GM04504 (cell line): ENCODE data around the gene RTTN.
"Not testable (repeated sequence)": the region's sequence is repeated elsewhere in the genome, so short reads cannot be mapped to it uniquely, and the experiment has no call there.

ENCODE experiments used
- DNase-seq: peaks from one replicate; pipeline ENCODE4 v3.0.0-alpha.2; 2012; ENCODE audit warnings: low read depth

Gene RTTN

GRCh38 chr18:70154591-70155194 is 50.8 kb downstream of the RTTN start:
- peak; percentile 70 for DNase-seq

- no peak for DNase-seq
These were observed 53.9 kb downstream of the RTTN start for GRCh38 chr18:70151614-70152013.

GRCh38 chr18:70149616-70150301 is 55.7 kb downstream of the RTTN start:
- no peak for DNase-seq

GRCh38 chr18:70149156-70149555 is 56.3 kb downstream of the RTTN start:
- no peak for DNase-seq

- no peak for DNase-seq
These were observed 57.2 kb downstream of the RTTN start for GRCh38 chr18:70148039-70148938.

GRCh38 chr18:70146174-70146573 is 59.3 kb downstream of the RTTN start:
- no peak for DNase-seq

GRCh38 chr18:70142001-70142400 is 63.5 kb downstream of the RTTN start:
- no peak for DNase-seq

DNA sequence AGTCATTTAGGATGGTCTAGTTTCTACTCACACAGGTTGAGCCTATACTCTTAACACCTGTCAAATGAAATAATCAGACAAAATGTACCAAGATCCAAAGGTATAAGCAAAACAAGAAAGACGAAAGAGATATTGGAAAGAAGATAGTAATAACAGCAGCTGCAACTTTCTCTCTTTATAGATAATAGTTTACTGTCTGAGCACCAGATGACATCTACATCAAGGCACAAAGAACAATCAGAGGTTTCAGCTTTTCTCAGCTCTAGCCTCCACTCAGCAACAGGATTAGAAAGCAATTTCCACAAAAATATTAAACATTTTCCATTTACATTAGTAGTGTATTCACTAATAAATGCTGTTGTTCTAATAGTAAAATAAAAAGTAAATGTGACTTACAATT is 66.3 kb downstream of the RTTN start:
- DNase-seq, result no peak

DNA sequence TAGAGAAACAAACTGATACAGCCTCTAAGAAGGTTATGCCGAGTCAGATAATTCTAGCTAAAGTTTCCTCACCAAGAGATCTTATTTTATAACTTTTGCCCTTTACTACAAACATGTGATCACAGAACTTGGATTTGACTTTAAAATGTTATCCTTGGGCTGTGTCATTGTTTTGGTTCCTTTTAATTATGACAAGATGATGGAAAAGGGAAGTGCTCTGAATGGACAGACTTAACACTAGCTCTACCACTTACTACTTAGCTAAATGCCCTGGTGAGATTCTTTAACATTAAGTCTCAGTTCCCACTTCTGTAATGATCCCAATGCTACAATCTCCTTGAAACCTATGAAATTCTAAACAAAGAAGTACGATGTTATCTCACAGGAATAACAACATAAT is 69.9 kb downstream of the RTTN start:
- DNase-seq, result no peak

DNA sequence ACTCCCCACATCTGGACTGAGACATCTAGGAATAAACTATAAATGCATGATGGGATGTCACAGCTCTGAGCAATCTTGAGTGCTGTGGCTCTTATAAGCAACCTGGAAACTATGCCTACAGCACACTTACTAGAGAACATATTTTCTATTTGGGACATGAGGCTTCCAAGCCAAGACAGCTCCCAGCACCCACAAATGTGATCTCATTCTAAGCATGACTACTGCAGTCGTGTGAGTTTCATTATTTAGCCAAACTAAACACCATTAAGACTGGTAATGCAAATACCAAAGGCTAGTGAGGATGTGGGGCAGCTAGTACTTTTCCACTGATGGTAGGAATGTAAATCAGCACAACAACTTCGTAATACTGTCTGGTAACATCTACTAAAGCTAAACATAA is 72.5 kb downstream of the RTTN start:
- DNase-seq, result peak; percentile 85

DNA sequence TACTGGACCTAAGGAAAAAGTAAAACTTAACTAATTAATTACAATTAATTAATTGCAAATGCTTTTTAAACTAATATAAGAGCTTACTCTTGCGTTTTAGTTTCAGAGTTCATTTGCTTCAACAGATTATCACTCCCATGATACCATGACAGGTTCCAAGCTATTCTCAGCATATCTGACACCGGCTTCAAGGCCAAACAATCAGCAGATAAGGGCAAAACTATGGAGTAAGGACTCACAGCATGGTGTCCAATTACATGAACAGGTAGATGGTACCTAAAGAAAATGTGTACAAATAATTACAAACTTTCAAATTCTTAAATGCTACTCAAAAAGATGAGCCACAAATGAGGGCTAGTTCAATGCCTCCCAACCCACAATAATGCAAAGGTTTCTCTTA is 77.2 kb downstream of the RTTN start:
- no peak for DNase-seq

GRCh38 chr18:70127359-70127758 is 78.1 kb downstream of the RTTN start:
- DNase-seq, result no peak

GRCh38 chr18:70126832-70127231 is 78.7 kb downstream of the RTTN start:
- DNase-seq, result no peak

DNA sequence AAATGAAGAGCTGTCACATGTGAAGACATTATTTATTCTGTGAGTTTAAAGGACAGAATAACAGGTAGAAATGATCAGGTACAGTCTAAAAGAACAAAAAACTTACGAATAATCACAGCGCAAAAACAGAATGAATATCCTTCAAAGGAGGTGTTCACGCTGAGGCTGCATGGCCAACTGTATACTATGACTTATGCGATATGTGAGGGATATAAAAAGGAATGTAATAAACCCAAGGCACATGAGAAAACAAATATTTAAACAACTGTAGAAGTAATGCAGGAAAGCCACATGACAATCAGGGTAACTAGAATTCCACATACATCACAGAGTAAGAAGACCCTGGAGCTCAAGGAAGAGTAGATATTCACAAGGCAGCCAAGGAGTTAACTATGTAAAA is 81.3 kb downstream of the RTTN start:
- no peak for DNase-seq

DNA sequence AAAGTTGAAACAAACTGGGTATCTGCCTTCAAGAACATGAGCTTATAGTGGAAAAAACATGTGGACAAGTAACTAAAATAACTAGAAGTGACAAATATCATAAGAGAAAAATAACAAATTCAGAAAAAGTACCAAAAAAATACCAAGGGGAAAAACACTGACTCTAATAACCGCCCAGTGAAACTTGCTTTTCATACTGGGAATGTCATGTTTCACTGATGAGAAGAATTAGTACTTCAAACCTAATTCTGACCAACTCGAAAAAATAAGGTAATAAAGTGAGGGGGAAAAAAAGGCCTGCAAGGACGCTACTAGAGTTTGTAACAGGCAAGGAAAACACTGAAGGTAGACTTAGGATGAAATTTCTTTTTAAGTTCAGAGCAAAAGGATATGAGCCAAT is 83.6 kb downstream of the RTTN start:
- no peak for DNase-seq

DNA sequence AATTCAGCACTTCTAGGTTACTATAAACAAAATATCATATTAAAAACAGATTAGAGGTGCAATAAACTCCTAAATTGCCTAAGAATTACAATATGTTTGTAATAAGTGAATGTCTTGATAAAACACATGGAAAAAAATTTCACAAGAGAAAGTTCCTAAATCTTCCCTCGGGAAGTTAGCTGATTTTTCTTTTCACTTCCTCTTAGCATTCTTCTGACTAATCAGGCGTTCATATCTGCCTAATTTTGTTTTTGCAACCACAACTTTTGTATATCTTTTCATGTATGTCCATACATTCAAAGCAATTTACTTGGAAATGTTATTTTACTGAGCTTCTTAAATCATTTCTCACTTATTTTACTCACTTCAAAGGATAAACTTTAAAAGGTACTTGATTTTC is 88.5 kb downstream of the RTTN start:
- no peak for DNase-seq

DNA sequence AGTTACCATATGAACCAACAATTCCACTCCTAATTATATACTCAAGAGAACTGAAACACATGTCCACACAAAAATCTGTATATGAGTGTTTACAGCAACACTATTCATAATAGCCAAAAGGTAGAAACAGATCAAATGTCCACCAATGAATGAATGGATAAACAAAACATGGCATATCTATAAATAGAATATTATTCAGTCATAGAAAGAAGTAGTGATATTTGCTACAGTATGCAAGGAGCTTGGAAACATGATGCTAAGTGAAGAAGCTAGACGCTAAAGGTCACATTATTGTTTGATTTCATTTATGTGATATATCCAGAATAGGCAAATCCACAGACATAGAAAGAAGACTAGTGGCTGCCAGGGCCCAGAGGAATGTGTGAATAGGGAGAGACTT is 92.0 kb downstream of the RTTN start:
- DNase-seq, result no peak

DNA sequence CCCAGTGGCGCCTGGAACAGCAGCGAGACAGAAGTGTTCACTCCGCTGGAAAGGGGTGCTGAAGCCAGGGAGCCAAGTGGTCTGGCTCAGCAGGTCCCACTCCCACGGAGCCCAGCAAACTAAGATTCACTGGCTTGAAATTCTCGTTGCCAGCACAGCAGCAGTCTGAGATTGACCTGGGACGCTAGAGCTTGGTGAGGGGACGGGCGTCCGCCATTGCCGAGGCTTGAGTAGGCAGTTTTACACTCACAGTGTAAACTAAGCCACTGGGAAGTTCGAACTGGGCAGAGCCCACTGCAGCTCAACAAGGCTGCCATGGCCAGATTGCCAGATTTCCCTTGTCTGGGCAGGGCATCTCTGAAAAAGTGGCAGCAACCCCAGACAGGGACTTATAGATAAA is 94.8 kb downstream of the RTTN start:
- no peak for DNase-seq

DNA sequence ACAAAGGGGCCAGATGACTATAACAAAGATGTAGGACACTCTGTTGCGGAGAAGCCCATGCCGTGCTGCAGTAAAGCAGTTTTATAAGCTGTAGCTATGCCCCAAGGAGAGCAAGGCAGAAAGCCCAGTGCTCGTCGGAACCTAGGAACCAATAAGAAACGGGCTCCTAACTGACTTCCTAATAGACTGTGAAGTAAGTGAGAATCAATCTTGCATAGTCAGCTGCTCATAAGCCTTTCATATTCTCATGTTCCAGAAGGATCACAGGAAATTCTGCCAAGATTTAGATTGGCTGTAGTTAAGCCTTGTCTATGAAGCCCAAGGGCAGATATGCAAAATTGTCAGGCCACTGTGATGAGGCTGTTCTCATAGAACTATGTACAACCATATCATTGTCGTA is 98.4 kb downstream of the RTTN start:
- DNase-seq, result no peak

DNA sequence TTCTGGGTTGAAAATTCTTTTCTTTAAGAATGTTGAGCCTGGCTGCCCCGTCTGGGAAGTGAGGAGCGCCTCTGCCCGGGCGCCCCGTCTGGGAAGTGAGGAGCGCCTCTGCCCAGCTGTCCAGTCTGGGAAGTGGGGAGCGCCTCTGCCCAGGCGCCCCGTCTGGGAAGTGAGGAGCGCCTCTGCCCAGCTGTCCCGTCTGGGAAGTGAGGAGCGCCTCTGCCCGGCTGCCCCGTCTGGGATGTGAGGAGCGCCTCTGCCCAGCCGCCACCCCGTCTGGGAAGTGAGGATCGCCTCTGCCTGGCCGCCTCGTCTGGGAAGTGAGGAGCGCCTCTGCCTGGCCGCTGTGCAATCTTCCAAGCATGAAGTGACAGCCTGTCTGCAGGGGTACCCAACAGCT is 102.6 kb downstream of the RTTN start:
- not testable (repeated sequence) for DNase-seq

DNA sequence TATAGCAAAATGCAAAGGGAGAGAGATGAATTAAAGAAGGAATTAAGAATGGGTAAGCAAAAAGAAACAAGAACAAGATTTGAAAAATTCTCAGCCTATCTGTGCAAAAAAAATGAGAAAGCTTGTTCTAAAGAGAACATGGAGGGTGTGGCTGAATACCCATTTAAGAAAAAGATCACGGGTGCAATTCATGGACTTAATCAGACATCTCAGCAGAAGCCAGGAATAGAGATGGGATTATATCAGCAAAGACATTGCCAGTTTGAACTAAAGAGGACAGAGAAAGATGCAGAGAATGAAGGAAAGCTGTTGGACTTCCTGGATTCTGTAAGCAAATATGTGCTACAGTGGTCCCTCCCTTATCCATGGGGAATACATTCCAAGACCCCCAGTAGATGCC is 115.6 kb downstream of the RTTN start:
- no peak for DNase-seq

DNA sequence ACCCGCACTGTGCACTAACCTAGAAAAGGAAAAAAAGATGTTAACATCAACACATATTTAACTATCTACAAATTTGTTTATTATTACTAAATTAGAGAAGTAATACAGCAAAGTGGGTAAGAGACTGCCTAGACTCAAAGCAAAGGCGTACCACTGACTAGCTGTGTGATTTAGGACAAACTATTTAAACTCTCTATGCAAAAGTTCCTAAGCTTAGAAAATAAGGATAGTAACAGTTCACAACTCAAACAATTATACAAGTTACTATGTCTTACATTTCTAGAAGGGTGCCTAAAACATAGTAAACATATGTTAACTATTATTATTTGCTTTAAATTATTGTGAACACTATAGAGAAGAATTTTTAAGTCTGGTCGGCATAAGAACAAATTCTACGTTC is 119.4 kb downstream of the RTTN start:
- DNase-seq, result no peak

GRCh38 chr18:70085641-70086040 is 119.8 kb downstream of the RTTN start:
- DNase-seq, result no peak
